ENCODE data around the gene DCK. TPM values are rescaled to one million over a fixed set of nuclear protein-coding genes. Genes with fewer than 3 reads are reported as not detected.

Gene DCK
- total RNA-seq, 1 donor from 2014 or later = 57.1 TPM

DNA sequence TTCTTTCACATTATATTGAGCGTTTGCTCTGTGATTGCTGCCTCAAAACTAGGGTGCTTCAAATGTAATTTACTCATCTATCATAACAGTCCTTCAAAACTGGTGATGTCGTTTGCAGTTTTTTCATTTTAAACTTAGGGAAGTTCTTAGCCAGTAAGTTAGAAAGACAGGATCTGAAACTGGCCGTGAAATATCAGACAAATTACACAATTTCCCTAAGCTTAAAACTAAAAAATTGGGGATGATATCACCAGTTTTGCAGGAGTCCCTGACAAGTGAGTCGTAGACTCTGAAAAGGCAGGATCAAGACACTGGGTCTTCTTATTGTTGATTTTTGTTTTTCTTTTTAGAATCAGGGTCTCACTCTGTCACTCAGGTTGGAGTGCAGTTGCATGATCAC is 46.5 kb upstream of the DCK start:
- Histone ChIP-seq H3K36me3 (no peaks in the 10 kb centered on the region), H3K9me3 (ENCODE audit: low read depth) (no peaks in the 10 kb centered on the region), H4K20me1 (ENCODE audit: low read depth) (peaks cover 30% of the 10 kb centered on the region), H3K9ac (no peak overlapping the region), H3K27me3 (no peaks in the 10 kb centered on the region), H3F3A (ENCODE audit: low read depth) (no peaks in the 10 kb centered on the region), H3K4me1 (peaks cover 6% of the 10 kb centered on the region), H3K4me2 (no peak overlapping the region), H3K4me3 (no peak overlapping the region), H3K79me2 (ENCODE audit: low read depth) (peaks cover 94% of the 10 kb centered on the region), H3K27ac (no peak overlapping the region), H2AFZ (replicated peaks) (no peak overlapping the region)
- Mint-ChIP-seq H3K27me3 (ENCODE audit: insufficient read depth, low read depth) (peaks cover 4% of the 10 kb centered on the region), H3K4me3 (no peak overlapping the region), H3K27ac (no peak overlapping the region), H3K4me1 (no peaks in the 10 kb centered on the region), H3K36me3 (peaks cover 34% of the 10 kb centered on the region), H3K9me3 (peaks cover 10% of the 10 kb centered on the region)
- TF ChIP-seq EZH2 (IDR thresholded peaks at IDR 0.05) (no peak), EZH2phosphoT487 (IDR thresholded peaks at IDR 0.05) (no peak), CTCF (IDR thresholded peaks at IDR 0.05) (no peak)
- no peak for DNase-seq (ENCODE audit: low spot score)

DNA sequence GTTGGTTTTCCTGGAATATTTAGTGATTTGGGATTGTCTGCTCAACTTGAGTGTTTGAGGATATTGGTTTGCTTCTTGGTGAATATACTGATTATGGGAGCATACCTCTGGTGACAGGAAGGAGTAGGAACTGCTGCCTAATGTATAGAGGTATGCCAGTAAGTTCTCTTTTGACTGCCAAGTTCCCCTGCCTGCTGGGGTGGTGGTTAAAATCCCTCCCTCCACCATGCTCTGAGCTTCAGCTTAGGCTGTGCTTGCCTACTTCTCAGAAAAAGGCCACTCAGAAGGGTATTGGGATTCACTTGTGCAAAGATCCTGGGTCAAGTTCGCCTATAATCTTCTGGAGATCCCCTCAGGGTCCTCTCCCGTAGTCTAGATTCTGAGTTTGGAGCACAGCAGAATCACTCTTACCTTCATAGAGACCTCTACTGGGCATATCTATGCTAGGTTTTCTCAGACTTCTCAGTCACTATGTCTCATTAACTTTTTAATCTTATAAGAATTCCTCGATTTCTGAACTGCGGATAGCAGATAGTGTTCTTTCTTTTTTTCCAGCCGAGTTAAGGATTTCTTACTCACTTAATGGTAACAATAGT is 44.7 kb upstream of the DCK start:
- DNase-seq (ENCODE audit: low spot score) = no peak
- no peak overlapping the region for H3K4me3 Mint-ChIP-seq
- H3K27me3 ChIP-seq = no peaks in the 10 kb centered on the region
- H4K20me1 ChIP-seq (ENCODE audit: low read depth) = peaks cover 27% of the 10 kb centered on the region
- no peaks in the 10 kb centered on the region for H3F3A ChIP-seq (ENCODE audit: low read depth)
- H3K4me1 Mint-ChIP-seq = peaks cover 3% of the 10 kb centered on the region
- no peak overlapping the region for H3K4me2 ChIP-seq
- H3K36me3 Mint-ChIP-seq = peaks cover 33% of the 10 kb centered on the region
- no peaks in the 10 kb centered on the region for H3K36me3 ChIP-seq
- H3K9ac ChIP-seq = no peak overlapping the region
- H3K79me2 ChIP-seq (ENCODE audit: low read depth) = peaks cover 88% of the 10 kb centered on the region
- H3K27ac ChIP-seq = no peak overlapping the region
- H3K9me3 ChIP-seq (ENCODE audit: low read depth) = no peaks in the 10 kb centered on the region
- no peak for TF ChIP-seq EZH2 (IDR thresholded peaks at IDR 0.05)
- TF ChIP-seq EZH2phosphoT487 (IDR thresholded peaks at IDR 0.05) = no peak
- TF ChIP-seq CTCF (IDR thresholded peaks at IDR 0.05) = no peak
- H3K9me3 Mint-ChIP-seq = peaks cover 10% of the 10 kb centered on the region
- H3K4me3 ChIP-seq = no peak overlapping the region
- no peak overlapping the region for H2AFZ ChIP-seq (replicated peaks)
- H3K4me1 ChIP-seq = peaks cover 6% of the 10 kb centered on the region
- peaks cover 4% of the 10 kb centered on the region for H3K27me3 Mint-ChIP-seq (ENCODE audit: insufficient read depth, low read depth)
- H3K27ac Mint-ChIP-seq = no peak overlapping the region

DNA sequence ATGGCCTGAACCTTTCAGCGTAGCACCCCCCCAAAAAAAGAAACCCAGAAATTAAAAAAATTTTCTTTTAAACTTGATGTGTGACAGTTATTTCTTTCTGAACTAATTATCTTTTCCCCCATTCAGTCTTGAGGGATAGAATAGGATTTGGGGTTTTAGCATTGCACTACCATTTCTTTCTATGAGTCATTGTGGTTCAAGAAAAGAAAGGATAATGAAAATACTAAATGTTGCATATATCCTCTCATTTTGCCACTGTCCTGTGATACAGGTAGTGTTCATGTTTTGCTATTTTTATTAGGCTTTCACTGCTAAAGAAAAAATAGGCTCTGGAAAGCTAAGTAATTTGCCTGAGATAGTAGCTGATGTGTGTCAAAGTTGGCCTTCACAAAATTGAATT is 39.4 kb upstream of the DCK start:
- Histone ChIP-seq H3K4me2 (no peak overlapping the region), H4K20me1 (ENCODE audit: low read depth) (peaks cover 9% of the 10 kb centered on the region), H3K27me3 (no peaks in the 10 kb centered on the region), H3F3A (ENCODE audit: low read depth) (no peaks in the 10 kb centered on the region), H2AFZ (replicated peaks) (no peak overlapping the region), H3K79me2 (ENCODE audit: low read depth) (peaks cover 82% of the 10 kb centered on the region), H3K4me1 (no peaks in the 10 kb centered on the region), H3K9ac (no peak overlapping the region), H3K4me3 (no peak overlapping the region), H3K27ac (no peak overlapping the region), H3K36me3 (no peaks in the 10 kb centered on the region), H3K9me3 (ENCODE audit: low read depth) (no peaks in the 10 kb centered on the region)
- H3K36me3 Mint-ChIP-seq = peaks cover 19% of the 10 kb centered on the region
- no peak for DNase-seq (ENCODE audit: low spot score)
- H3K4me1 Mint-ChIP-seq = peaks cover 5% of the 10 kb centered on the region
- H3K27ac Mint-ChIP-seq = no peak overlapping the region
- H3K27me3 Mint-ChIP-seq (ENCODE audit: insufficient read depth, low read depth) = peaks cover 2% of the 10 kb centered on the region
- H3K9me3 Mint-ChIP-seq = peaks cover 8% of the 10 kb centered on the region
- H3K4me3 Mint-ChIP-seq = no peak overlapping the region
- TF ChIP-seq CTCF (IDR thresholded peaks at IDR 0.05) = no peak
- TF ChIP-seq EZH2phosphoT487 (IDR thresholded peaks at IDR 0.05) = no peak
- no peak for TF ChIP-seq EZH2 (IDR thresholded peaks at IDR 0.05)
